LNCAP (cell line): ENCODE results near the gene GALNS.

ENCODE experiments used
- CTCF ChIP-seq: fragments of 450-650 bp; IDR thresholded peaks from 2 replicates; pipeline ENCODE4 v1.5.1; 2017; ENCODE audit warnings: mild to moderate bottlenecking

GALNS gene

GRCh38 chr16:88784074-88784855, 72.5 kb downstream of the GALNS start:
- peak; percentile 31; the same call in 1 of the 2 replicates for TF ChIP-seq CTCF

- TF ChIP-seq CTCF: no peak
Measured at GRCh38 chr16:88783391-88784073, 73.2 kb downstream of the GALNS start.

- TF ChIP-seq CTCF: no peak
Measured at GRCh38 chr16:88782454-88783390, 74.0 kb downstream of the GALNS start.

GRCh38 chr16:88781140-88782077, 75.3 kb downstream of the GALNS start:
- TF ChIP-seq CTCF: no peak

- no peak for TF ChIP-seq CTCF
Measured at GRCh38 chr16:88780142-88781062, 76.3 kb downstream of the GALNS start.

GRCh38 chr16:88779406-88780141, 77.2 kb downstream of the GALNS start:
- TF ChIP-seq CTCF: no peak
